NCI-H748 (cell line): ENCODE measurements around the gene ECE1.
"Not testable (repeated sequence)": the region's sequence is repeated elsewhere in the genome, so short reads cannot be mapped to it uniquely, and the experiment has no call there.

Experiments
- DNase-seq: peaks from one replicate; lab custom pipeline; 2025; ENCODE audit not compliant: unreplicated experiment; lab: John Stamatoyannopoulos, UW

ECE1 gene

GRCh38 chr1:21189421-21189820, 100.8 kb downstream of the ECE1 start:
- no peak for DNase-seq

- no peak for DNase-seq
Observed at GRCh38 chr1:21188235-21188634, 102.0 kb downstream of the ECE1 start.

DNA sequence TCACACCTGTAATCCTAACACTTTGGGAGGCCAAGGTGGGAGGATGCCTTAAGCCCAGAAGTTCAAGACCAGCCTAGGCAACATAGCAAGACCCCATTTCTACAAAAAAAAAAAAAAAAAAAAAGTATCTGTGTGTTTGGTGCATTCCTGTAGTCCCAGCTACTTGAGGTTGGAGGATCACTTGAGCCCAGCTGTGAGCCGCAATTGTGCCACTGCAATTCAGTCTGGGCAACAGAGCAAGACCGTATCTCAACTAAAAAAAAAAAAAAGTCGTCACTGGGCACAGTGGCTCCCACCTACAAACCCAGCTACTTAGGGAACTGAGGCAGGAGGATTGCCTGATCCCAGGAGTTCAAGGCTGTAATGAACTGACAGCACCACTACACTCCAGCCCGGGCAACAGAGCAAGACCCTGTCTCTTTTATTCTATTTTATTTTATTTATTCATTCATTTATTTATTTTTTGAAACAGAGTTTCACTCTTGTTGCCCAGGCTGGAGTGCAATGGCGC, 105.0 kb downstream of the ECE1 start:
- DNase-seq, result no peak

- no peak for DNase-seq
Observed at GRCh38 chr1:21184276-21184675, 106.0 kb downstream of the ECE1 start.

GRCh38 chr1:21182181-21182731, 108.0 kb downstream of the ECE1 start:
- DNase-seq, result no peak

GRCh38 chr1:21178271-21178670, 112.0 kb downstream of the ECE1 start:
- DNase-seq, result not testable (repeated sequence)

- peak; percentile 96 for DNase-seq
Observed at GRCh38 chr1:21176586-21177555, 113.4 kb downstream of the ECE1 start, which contains the start of gene EIF4G3. Gene EIF4G3 (minus strand): TSS chr1:21176897. CDS start chr1:21002742, 174,155 bp downstream.

GRCh38 chr1:21175670-21176581, 114.3 kb downstream of the ECE1 start:
- DNase-seq, result peak; percentile 54

GRCh38 chr1:21175324-21175669, 115.0 kb downstream of the ECE1 start:
- no peak for DNase-seq

- DNase-seq, result no peak
Observed at GRCh38 chr1:21174654-21175323, 115.5 kb downstream of the ECE1 start.

- no peak for DNase-seq
Observed at GRCh38 chr1:21174230-21174629, 116.0 kb downstream of the ECE1 start.

DNA sequence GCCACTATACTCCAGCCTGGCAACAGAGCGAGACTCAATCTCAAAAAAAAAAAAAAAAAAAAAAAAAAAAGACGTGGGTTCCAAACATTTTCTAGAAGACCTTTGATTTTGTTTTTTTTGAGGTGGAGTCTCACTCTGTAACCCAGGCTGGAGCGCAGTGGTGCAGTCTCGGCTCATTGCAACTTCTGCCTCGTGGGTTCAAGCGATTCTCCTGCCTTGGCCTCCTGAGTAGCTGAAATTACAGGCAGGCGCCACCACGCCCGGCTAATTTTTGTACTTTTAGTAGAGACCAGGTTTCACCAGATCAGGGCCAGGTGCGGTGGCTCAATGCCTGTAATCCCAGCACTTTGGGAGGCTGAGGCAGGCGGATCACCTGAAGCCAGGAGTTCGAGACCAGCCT, 117.2 kb downstream of the ECE1 start:
- not testable (repeated sequence) for DNase-seq

DNA sequence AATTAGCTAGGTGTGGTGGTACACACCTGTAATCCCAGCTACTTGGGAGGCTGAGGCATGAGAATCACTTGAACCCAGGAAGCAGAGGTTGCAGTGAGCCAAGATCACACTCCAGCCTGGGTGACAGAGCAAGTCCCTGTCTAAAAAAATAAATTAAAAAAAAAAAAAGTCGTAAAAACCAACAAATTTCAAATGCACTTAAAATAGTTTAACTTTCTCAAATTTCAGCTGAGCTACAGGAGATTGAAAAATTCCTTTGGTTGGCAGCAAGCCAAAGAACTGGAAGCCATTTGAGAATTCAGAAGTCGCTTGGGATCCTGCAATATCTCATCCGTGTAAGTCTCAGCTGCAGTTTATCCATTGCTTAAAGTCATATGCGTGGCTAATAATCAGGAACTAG, 119.4 kb downstream of the ECE1 start:
- DNase-seq, result not testable (repeated sequence)

- no peak for DNase-seq
Observed at GRCh38 chr1:21168444-21168843, 121.8 kb downstream of the ECE1 start.
